Retinal pigment epithelial cell (primary cell): ENCODE results near the gene RNF224.
A peak's percentile ranks its signal among the peaks of the same experiment; 100 is the strongest.
"Not testable (repeated sequence)": the region's sequence is repeated elsewhere in the genome, so short reads cannot be mapped to it uniquely, and the experiment has no call there.

Experiments used
- DNase-seq: peaks from one replicate; pipeline ENCODE4 v3.0.0-alpha.2; 2010; ENCODE audit warnings: low read depth
- H3K4me3 ChIP-seq: 2 replicates; pipeline ENCODE4 v1.5.1; 2011; ENCODE audit warnings: mild to moderate bottlenecking, low read length, control low read depth, moderate library complexity
- CTCF ChIP-seq: conservative IDR thresholded peaks from 2 replicates; pipeline ENCODE4 v1.5.1; 2011; ENCODE audit warnings: low read depth, low read length, control low read depth, inconsistent platforms

RNF224 gene

DNA sequence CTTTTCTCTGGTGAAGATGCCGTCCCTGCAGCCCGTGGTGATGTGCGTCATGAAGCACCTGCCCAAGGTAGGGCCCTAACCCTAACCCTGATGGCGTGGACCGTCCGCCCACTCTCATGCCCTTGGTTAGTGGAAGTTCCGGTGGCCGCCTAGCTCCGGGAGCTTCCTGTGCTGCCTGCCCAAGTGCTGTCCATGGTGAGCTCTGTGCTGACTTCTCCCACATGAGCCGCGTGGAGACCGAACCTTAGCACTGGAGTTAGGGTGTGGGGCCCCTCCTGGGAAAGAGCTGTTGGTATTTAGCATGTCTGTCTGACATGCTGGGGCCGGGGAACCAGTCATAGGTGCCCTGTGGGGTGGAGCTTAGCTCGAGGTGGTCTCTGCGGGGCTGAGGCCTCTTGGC is 29.1 kb downstream of the RNF224 start:
- H3K4me3 ChIP-seq: peak overlapping the region; percentile 89
- DNase-seq: no peak
- TF ChIP-seq CTCF: no peak

DNA sequence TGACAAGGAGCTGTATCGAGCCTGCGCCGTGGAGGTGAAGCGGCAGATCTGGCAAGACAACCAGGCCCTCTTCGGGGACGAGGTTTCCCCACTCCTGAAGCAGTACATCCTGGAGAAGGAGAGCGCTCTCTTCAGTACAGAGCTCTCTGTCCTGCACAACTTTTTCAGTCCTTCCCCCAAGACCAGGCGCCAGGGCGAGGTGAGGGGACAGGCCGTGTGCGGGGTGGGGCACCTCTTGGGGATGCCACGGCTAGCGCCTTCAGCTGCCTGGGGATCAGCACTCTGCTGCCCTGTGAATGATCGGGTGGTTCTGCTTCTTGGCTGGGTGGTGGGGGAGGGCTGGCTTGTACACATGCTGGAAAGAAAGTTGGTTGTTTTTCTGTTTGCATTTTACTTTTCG is 29.6 kb downstream of the RNF224 start:
- no peak overlapping the region for H3K4me3 ChIP-seq
- no peak for TF ChIP-seq CTCF
- DNase-seq: no peak

GRCh38 chr9:137262173-137262908 is 35.0 kb downstream of the RNF224 start:
- peak; percentile 49 for TF ChIP-seq CTCF
- not testable (repeated sequence) for DNase-seq

GRCh38 chr9:137262909-137263285 is 35.6 kb downstream of the RNF224 start:
- no peak overlapping the region for H3K4me3 ChIP-seq
- no peak for DNase-seq

More at GRCh38 chr9:137262173-137262908, 35.0 kb downstream of the RNF224 start:
- not testable (repeated sequence) for H3K4me3 ChIP-seq

GRCh38 chr9:137263506-137263905 is 36.2 kb downstream of the RNF224 start:
- no peak for DNase-seq
- no peak overlapping the region for H3K4me3 ChIP-seq
- TF ChIP-seq CTCF: no peak

More at GRCh38 chr9:137262909-137263285, 35.6 kb downstream of the RNF224 start:
- no peak for TF ChIP-seq CTCF

DNA sequence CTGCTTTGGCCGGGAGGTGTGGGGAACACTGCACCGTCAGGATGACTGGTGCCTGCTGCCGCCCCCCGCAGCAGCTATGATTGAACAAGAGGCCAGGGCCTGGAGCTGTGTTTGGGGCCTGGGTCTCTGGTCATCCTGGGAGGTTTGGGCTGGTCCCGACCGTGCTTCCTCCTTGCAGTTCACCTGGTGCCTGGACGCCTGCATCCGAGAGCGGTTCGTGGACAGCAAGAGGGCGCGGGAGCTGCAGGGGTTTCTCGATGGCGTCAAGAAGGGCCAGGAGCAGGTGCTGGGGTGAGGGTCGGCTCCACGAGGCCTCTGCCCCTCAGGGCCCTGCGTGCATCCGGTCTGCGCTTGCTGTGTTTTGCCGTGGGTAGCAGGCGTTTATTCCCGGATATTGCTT is 36.8 kb downstream of the RNF224 start:
- no peak for DNase-seq
- no peak for TF ChIP-seq CTCF
- no peak overlapping the region for H3K4me3 ChIP-seq

- no peak overlapping the region for H3K4me3 ChIP-seq
- DNase-seq: no peak
- TF ChIP-seq CTCF: no peak
Measured at GRCh38 chr9:137265496-137266161, 38.3 kb downstream of the RNF224 start.
